Lower lobe of right lung (tissue), 2 donors: ENCODE data around the gene PLCXD3. TPM values are rescaled to one million over a fixed set of nuclear protein-coding genes. Genes with fewer than 3 reads are reported as not detected.

Source experiments
- ATAC-seq, 2 donors: fragments of 200-7000 bp; cut with Tn5 transposase; one replicate each; pipeline ENCODE4 v1.9.1; 2020 to 2022; ENCODE audit warnings: mild to moderate bottlenecking in 2 of 2, moderate library complexity in 2 of 2
- DNase-seq: peaks from one replicate; pipeline ENCODE4 v3.0.0-alpha.2; 2020
- H3K27ac ChIP-seq: fragments of 200-600 bp; one replicate; pipeline ENCODE4 v1.8.0; 2022
- H3K27me3 ChIP-seq: fragments of 200-600 bp; one replicate; pipeline ENCODE4 v1.8.0; 2022; ENCODE audit warnings: low read depth
- H3K36me3 ChIP-seq: fragments of 200-600 bp; one replicate; pipeline ENCODE4 v1.8.0; 2022; ENCODE audit warnings: mild to moderate bottlenecking
- H3K4me1 ChIP-seq: fragments of 200-600 bp; one replicate; pipeline ENCODE4 v1.8.0; 2022
- H3K4me3 ChIP-seq: fragments of 200-600 bp; one replicate; pipeline ENCODE4 v1.8.0; 2022; ENCODE audit warnings: mild to moderate bottlenecking
- H3K9me3 ChIP-seq: fragments of 200-600 bp; one replicate; pipeline ENCODE4 v1.8.0; 2022
- intact Hi-C: fragments of 100-400 bp; cut with DNase I; formaldehyde crosslinking; loops from one replicate; pipeline ENCODE4 v1.11.0; 2022
- total RNA-seq: library from RNA; stranded (reverse); fragmentation: NEBNext Ultra II Directional; extraction: Animal tissue kit (Norgen Biotek cat#: 25700); gene quantifications from one replicate; pipeline ENCODE4 v1.2.1, GENCODE V29; 2021
- TF ChIP-seq, protein P1 (sequence below): fragments of 200-600 bp; IDR thresholded peaks from one replicate; pipeline ENCODE4 v1.8.0; 2022; ENCODE audit warnings: antibody characterized with exemption, mild to moderate bottlenecking
- donor health status: DM: no; HTN: yes; CAD: no; lungs with severe emphysema.

The PLCXD3 gene
- total RNA-seq, 1 donor from 2014 or later: 2.8 TPM

DNA sequence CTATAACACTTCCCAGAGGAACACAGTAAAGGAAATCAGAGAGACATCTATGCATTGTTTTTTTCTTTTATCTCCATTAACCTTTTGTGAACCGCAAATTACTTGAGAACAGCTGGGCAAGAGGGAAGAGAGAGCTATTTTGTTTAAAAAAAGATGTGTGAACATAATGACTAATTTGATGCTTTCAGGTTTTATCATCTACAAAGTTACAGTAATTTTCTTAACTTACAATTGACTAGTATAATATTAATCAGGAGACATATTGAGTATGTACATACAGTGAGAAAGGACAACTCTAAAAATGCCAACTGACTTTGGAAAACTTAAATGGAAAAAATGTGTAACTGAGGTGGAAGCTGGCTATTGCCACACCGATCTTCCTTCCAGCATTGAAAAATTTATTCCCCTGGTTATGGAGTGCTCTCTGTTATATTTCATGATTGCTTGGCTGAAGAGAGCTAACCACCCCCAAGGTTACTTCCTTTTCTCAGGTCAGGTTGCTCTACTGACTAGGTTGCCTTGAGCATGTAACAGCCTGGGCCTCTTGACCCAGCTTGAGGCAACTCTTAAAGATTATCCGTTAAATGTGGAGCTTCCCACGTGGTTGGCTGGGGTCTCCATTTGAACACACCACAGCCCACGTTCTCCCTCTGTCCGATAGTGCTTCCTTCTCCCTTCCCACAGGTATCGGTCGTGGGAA, 234.4 kb downstream of the PLCXD3 start:
- intact Hi-C loops: no loop called here
- TF ChIP-seq, protein P1, sequence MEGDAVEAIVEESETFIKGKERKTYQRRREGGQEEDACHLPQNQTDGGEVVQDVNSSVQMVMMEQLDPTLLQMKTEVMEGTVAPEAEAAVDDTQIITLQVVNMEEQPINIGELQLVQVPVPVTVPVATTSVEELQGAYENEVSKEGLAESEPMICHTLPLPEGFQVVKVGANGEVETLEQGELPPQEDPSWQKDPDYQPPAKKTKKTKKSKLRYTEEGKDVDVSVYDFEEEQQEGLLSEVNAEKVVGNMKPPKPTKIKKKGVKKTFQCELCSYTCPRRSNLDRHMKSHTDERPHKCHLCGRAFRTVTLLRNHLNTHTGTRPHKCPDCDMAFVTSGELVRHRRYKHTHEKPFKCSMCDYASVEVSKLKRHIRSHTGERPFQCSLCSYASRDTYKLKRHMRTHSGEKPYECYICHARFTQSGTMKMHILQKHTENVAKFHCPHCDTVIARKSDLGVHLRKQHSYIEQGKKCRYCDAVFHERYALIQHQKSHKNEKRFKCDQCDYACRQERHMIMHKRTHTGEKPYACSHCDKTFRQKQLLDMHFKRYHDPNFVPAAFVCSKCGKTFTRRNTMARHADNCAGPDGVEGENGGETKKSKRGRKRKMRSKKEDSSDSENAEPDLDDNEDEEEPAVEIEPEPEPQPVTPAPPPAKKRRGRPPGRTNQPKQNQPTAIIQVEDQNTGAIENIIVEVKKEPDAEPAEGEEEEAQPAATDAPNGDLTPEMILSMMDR: no peak

DNA sequence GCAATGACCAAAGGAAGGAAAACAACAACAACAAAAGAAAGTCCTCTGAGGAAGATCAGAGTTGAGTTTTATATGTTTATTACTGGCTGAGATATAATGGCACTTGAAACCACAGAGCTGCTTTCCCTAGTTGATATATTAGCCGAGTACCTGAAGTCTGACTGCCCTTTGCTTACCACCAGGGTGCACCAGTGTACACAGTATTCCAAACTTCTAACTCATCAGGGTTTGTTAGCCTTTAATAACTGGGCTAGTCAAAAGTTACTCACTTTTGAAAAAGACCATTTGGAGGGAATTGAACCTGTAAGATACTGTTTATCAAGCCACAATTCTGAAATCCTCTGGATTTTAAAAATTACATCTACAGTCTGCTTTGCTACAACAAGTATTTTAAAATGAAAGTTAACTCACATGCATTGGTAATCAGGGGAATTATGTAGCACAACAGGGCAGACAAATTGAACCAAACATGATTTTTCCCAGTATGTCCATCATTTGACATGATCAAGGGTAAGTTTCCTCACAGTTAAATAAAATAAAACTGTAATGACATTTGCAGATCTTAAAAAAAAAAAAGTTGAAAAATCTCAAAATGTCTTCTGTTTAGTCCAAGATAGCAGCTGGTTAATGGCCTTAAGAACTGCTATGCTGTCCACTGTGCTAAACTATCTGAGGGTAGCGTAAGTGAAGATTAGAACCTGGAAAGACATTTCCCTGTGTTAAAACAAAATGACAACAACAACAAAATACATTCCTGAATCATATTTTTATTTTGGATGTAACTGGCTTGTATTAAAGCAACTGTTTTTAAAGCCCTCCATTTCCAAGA, 239.8 kb downstream of the PLCXD3 start:
- H3K36me3 ChIP-seq: no peaks in the 10 kb centered on the region
- H3K4me3 ChIP-seq: no peak overlapping the region
- TF ChIP-seq, protein P1: peak; percentile 68
- H3K27me3 ChIP-seq: no peaks in the 10 kb centered on the region
- ATAC-seq (peak; percentile 70 to 83), DNase-seq (no peak)
- H3K4me1 ChIP-seq: no peaks in the 10 kb centered on the region
- no peaks in the 10 kb centered on the region for H3K9me3 ChIP-seq
- intact Hi-C loops: no loop called here
- no peak overlapping the region for H3K27ac ChIP-seq

More for the DNA sequence above, 234.4 kb downstream of the PLCXD3 start:
- Histone ChIP-seq H3K9me3 (no peaks in the 10 kb centered on the region), H3K27me3 (no peaks in the 10 kb centered on the region), H3K36me3 (no peaks in the 10 kb centered on the region), H3K4me3 (no peak overlapping the region), H3K27ac (no peak overlapping the region), H3K4me1 (no peaks in the 10 kb centered on the region)
- ATAC-seq: no peak
- DNase-seq: no peak

DNA sequence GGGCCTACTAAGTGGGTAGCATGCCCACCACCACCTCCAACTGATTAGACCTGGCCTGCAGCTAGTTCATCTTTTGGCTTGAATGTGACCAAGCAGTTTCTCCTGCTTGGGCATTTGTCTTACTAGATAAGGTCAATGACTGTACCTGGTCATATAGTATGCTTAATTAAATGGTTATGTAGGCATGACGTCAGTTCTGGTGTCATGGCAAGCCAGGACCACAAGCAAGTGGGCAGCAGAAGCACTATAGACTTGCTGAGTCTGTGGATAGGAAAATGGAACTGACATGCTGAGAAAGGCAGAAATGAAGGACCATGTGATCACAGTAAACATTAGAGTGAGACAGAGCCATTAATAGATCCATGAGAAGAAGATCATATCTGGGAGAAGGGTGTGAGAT, 241.5 kb downstream of the PLCXD3 start:
- Histone ChIP-seq H3K9me3 (no peaks in the 10 kb centered on the region), H3K36me3 (no peaks in the 10 kb centered on the region), H3K27me3 (no peaks in the 10 kb centered on the region), H3K27ac (no peak overlapping the region), H3K4me3 (no peak overlapping the region), H3K4me1 (peaks cover 7% of the 10 kb centered on the region)
- TF ChIP-seq, protein P1: no peak
- DNase-seq: no peak
- intact Hi-C loops: no loop called here
- no peak for ATAC-seq

DNA sequence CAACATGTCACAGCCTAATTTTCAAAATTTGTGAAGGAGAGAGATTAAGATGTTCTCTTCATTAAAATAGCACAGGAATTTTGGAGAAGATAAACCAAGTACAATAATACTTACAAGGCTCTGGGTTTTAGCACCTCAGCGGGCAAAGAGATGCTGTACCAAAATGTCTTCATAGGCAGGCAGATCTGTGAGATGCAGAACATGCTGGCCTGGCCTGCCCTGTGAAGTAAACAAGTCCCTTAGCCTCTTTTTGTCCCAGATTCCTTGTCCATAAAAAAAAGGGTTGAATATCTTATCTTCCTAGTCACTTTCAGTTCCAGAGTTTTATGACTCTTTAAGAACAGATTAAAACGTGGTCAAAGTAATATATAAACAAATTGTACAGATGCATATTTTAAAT, 244.0 kb downstream of the PLCXD3 start:
- DNase-seq (no peak), ATAC-seq (no peak)
- Histone ChIP-seq H3K9me3 (no peaks in the 10 kb centered on the region), H3K36me3 (no peaks in the 10 kb centered on the region), H3K4me3 (no peak overlapping the region), H3K27me3 (no peaks in the 10 kb centered on the region), H3K4me1 (peaks cover 7% of the 10 kb centered on the region), H3K27ac (no peak overlapping the region)
- intact Hi-C loops: no loop called here
- TF ChIP-seq, protein P1: no peak

DNA sequence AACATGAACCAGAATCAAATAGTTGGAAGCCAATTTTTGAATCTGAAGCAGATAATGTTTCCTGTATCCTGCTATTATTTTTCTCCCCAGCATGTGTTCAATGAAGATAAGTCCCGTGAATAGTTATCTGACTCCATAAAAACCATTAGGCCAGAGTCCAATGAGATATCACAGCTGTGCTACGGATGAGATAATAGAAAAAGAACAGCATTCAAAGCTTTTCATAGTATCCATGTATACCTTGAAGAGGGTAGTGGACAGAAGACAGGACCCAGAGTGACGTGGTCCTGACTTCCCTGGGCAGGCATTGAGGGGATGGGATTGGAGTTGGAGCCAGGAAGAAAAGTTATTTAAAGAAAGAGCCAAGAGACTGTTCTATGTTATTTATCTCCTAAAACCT, 246.4 kb downstream of the PLCXD3 start:
- intact Hi-C loops: no loop called here
- DNase-seq (no peak), ATAC-seq (peak; percentile 47 to 52)
- H3K27me3 ChIP-seq: no peaks in the 10 kb centered on the region
- no peaks in the 10 kb centered on the region for H3K36me3 ChIP-seq
- no peak overlapping the region for H3K4me3 ChIP-seq
- TF ChIP-seq, protein P1: no peak
- H3K4me1 ChIP-seq: peaks cover 7% of the 10 kb centered on the region
- H3K9me3 ChIP-seq: no peaks in the 10 kb centered on the region
- H3K27ac ChIP-seq: no peak overlapping the region
